GM19043 (cell line): ENCODE measurements around the gene SCMH1.

Experiments used
- ATAC-seq: cut with Tn5 transposase; IDR thresholded peaks from one replicate; pipeline ENCODE4 v1.9.1; 2021; ENCODE audit warnings: low read depth; ENCODE audit not compliant: unreplicated experiment

Gene SCMH1

GRCh38 chr1:41014871-41015270, 227.2 kb downstream of the SCMH1 start:
- ATAC-seq, result no peak

DNA sequence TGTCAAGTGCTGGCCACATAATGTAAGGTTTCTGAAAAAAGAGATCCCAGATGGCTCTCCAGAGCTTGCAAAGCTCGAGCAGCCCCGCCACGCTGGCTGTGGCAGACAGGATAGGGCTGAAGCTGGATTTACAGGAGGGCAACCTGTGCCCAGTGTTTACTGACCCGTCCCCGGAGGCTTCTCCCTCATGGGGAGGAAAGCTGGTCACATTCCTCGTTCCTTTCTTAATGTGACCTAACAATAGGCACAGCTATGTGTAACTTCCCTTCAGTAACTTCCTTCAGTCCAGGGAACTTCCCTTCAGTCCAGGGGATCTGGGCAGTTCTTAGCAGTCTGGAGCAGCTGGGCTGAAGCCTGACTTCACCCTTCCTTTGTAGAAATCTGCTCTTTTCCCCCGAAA, 228.3 kb downstream of the SCMH1 start:
- no peak for ATAC-seq

DNA sequence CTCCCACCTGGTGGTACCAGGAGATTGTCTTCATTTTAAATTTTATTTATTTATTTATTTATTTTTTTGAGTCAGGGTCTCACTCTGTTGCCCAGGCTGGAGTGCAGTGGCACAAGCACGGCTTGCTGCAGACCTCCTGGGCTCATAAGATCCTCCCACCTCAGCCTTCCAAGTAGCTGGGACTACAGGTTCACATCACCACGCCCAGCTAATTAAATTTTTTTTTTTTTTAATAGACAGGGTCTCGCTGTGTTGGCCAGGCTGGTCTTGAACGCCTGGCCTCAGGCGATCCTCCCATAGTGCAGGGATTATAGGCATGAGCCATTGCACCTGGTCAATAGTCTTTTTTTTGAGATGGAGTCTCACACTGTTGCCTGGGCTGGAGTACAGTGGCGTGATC, 229.1 kb downstream of the SCMH1 start:
- ATAC-seq, result no peak

DNA sequence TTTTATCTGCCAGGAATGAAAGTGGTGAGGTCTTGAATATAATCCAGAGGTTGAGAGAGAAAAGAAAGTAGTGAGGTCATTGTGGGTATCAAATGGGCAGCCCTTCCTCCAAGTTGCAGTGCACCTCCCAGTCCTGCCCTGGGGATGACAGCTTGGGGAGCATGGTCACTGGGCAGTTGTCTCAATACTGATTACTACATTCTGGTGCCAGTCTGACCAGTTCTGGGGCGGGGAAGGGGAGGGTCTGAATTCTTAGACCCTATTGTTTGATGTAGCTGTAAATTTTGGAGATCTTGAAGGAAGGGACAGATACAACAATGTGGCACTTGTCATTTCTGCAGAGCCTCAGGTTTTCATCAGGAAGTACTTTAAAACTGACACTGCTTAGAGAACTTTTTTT, 231.8 kb downstream of the SCMH1 start:
- no peak for ATAC-seq

DNA sequence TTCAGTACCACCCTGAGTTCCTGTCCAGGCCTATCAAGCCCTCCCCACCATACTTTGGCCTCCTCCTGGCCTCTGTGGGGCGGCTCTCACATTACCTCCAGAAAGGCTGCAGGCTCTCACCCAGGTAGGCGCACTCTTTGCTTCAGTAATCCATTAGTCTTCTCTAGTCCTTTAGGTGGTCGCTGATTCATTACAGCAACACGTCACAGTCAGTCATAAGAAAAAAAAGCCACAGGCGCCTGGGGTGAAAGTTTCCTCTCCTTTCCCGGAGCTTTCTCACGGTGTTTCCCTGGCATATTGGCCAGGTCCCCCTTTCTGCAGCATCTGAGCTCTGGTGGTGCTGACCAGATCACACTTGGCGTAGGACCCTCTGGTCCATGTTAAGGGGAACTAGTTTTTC, 232.6 kb downstream of the SCMH1 start:
- ATAC-seq, result no peak

GRCh38 chr1:41006942-41007865, 234.9 kb downstream of the SCMH1 start:
- no peak for ATAC-seq

GRCh38 chr1:41005876-41006275, 236.2 kb downstream of the SCMH1 start:
- no peak for ATAC-seq

DNA sequence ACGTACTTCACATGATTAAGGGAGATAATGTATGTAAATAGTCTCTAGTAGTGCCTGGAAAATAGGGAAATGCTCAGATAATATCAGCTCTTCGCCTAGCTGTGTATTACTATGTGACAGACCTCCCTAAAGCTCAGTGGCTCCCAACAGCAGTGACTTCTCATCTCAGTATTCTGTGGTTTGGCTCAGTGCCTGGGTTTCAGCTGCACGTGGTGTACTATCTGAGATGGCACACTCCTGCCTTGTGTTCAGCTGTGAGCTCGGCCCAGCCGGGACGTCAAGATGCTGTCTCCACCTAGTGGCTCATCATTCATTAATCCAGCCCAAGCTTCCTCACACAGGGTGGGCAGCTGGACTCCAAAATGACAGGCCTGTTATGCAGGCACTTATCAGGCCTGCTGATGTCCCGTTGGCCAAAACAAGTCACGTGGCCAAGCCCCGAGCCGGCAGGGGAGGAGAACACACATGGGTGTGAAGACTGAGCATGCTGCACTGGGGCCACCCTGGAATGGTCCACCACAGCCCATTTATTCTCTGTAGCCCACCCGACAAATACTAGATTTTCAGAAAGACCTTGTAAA, 238.4 kb downstream of the SCMH1 start:
- peak; percentile 95 for ATAC-seq

- no peak for ATAC-seq
Observed at GRCh38 chr1:41003127-41003639, 238.9 kb downstream of the SCMH1 start.

DNA sequence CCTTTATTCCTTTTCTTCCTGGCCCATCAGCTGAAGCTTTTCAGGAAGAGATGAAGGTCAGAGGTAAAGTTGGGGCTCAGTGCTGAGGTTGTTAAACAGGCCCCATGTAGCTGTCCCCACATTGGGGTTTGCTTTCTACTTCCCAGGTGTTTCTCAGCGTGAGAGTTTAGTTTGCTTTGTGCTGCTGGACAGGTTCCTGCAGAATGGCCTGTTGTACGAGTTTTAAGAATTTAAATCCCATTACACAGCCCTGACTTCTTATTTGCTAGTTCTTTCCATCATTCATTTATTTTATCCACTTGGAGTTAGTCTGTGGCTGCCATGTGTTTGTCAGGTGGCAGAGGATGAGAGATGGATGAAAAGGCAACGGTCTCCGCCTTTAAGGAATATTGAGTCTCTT, 243.4 kb downstream of the SCMH1 start:
- ATAC-seq, result no peak

DNA sequence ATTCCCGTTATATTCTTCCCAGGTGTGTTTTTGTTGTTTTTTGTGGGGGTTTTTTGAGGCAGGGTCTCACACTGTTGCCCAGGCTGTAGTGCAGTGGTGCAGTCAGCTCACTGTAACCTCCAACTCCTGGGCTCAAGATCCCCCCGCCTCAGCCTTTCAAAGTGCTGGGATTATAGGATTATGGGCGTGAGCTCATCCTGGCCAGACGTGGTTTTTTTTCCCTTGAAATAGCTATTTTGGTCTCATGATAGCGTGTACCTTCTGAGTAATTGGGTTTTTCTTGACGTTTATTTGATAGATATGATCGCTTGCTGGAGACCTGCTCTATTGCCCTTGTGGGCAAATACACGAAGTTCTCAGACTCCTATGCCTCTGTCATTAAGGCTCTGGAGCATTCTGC, 245.0 kb downstream of the SCMH1 start:
- no peak for ATAC-seq

GRCh38 chr1:40989066-40989465, 253.0 kb downstream of the SCMH1 start:
- no peak for ATAC-seq

GRCh38 chr1:40988280-40988679, 253.8 kb downstream of the SCMH1 start:
- ATAC-seq, result no peak

DNA sequence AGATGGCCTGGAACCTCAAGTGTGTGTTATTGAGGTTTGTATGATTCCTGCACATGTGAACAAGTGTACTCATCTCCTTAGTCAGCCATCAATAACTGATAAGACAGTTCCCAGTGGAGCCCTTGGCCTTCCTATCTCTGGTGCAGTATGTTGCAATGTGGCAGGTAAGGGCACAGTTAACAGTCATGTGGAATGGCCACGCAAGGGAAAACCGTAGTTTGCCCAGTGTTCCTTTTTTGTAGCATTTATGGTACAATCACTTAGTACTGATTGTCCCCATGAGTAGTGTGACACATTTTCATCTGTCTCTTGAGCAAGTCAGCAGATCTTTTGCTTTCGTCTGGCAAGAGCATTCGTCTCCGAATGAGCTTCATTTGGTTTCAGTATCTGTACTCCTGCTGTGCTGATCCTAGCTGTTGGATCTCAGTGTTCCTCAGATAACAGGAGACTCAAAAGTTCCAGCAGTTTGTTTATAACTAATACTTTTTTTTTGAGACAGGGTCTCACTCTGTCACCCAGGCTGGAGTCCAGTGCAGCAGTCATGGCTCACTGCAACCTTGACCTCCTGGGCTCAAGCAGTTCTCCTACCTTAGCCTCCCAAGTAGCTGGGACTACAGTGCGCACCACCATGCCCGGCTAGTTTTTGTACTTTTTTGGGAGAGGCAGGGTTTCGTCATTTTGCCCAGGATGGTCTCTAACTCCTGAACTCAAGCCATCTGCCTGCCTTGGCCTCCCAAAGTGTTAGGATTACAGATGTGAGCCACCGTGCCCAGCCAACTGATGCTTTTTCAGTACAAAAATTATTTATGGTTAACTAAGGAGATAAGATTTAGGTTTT, 254.4 kb downstream of the SCMH1 start:
- no peak for ATAC-seq

GRCh38 chr1:40986956-40987355, 255.2 kb downstream of the SCMH1 start:
- no peak for ATAC-seq

DNA sequence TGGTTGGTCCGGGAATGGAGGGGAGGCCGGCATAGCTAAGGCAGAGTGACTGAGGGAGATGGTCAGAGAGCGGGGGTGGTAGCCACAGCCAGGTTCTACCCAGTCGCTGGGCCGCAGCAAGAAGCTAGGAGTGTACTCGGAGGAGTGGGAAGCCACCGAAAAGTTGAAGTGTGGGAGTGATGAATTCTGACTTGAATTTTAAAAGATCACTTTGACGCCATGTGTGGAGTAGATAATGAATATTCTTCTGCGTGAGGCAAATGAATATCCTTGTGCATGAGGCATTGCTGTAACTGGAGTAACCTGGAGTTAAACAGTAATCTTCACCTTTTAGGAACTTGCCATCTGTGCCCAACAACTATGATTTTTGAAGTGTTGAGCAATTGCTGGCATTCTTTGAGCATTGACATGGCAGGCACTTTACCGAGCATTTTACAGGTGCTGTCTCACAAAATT, 255.8 kb downstream of the SCMH1 start:
- no peak for ATAC-seq

DNA sequence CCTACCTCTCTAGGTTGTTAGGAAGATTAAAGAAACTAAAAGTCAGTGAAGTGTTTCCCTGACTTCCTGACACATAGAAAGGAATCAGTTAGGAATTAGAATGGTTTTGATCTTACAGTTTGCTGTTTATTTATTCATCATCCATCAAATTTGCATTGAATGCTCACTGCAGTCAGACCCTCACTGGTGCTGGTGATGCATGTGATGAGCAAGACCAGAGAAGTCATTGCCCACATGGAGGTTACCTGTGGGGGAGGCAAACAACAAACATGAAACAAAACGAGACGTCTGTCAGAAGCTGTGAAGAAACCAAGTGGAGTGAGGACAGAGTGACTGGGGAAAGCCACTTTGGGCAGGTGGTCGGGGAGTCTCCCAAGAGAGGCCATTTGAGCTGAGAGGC, 256.2 kb downstream of the SCMH1 start:
- no peak for ATAC-seq

- ATAC-seq, result no peak
Observed at GRCh38 chr1:40985161-40985560, 256.9 kb downstream of the SCMH1 start.

DNA sequence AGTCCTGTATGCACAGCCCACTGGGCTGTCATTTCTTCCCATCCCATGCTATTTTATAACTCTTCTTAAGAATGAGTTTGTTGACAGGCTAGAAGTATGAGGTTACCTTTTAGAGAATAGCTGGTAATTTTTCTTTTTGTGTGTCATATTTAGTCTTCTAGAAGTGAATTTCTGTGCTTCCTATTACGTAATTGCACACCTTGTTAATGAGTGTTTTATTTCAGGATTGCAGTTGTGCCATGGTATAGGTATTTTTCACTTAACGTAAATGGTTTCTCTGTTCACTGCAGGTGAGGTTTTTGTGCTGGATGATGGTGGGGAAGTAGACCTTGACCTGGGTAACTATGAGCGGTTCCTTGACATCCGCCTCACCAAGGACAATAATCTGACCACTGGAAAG, 257.6 kb downstream of the SCMH1 start:
- ATAC-seq, result no peak

DNA sequence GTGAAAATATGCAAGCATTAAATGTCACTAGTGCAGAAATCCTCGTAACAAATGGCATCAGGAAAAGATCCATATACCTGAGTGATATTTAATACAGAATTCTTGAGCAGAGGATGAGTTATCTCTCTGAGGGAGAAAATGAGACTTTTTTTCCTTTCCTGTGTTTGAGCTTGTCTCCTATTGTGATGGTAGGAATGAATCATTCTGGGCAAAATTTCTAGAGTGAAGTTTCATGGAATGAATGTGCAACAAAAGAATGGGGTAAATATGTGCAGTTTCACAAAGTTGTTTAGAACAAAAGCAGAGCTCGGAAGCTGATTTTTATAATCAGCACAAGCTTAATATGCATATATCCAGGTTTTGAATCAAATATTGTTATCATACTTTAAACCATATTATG, 258.0 kb downstream of the SCMH1 start:
- no peak for ATAC-seq

DNA sequence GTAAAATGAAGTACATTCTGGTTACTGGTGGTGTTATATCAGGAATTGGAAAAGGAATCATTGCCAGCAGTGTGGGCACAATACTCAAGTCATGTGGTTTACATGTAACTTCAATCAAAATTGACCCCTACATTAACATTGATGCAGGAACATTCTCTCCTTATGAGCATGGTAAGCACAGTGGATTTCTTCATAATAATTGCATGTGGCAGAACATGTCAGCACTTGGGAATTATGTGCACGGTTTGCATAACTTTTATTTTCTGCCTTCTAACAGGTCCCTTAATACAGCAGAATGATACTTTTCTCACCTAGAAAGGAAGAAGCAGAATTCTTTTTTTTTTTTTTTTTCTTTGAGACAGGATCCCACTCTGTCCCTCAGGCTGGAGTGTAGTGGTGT, 258.8 kb downstream of the SCMH1 start:
- ATAC-seq, result no peak
